Neural progenitor cell (in vitro differentiated cells): Measurements from ENCODE around the gene MRAS.

Source experiments
- EZH2 ChIP-seq: fragments of 200-600 bp; sonication (generic); IDR thresholded peaks from 2 replicates; pipeline ENCODE4 v1.6.1; 2017; ENCODE audit warnings: antibody characterized with exemption, mild to moderate bottlenecking, moderate library complexity
- EZH2phosphoT487 ChIP-seq: fragments of 200-600 bp; sonication (generic); IDR thresholded peaks from 2 replicates; pipeline ENCODE4 v1.6.1; 2017; ENCODE audit warnings: antibody characterized with exemption
- TF ChIP-seq, protein P1 (sequence below): fragments of 200-600 bp; sonication (generic); IDR thresholded peaks from 2 replicates; pipeline ENCODE4 v1.5.1; 2017; ENCODE audit warnings: antibody characterized with exemption, mild to moderate bottlenecking

DNA sequence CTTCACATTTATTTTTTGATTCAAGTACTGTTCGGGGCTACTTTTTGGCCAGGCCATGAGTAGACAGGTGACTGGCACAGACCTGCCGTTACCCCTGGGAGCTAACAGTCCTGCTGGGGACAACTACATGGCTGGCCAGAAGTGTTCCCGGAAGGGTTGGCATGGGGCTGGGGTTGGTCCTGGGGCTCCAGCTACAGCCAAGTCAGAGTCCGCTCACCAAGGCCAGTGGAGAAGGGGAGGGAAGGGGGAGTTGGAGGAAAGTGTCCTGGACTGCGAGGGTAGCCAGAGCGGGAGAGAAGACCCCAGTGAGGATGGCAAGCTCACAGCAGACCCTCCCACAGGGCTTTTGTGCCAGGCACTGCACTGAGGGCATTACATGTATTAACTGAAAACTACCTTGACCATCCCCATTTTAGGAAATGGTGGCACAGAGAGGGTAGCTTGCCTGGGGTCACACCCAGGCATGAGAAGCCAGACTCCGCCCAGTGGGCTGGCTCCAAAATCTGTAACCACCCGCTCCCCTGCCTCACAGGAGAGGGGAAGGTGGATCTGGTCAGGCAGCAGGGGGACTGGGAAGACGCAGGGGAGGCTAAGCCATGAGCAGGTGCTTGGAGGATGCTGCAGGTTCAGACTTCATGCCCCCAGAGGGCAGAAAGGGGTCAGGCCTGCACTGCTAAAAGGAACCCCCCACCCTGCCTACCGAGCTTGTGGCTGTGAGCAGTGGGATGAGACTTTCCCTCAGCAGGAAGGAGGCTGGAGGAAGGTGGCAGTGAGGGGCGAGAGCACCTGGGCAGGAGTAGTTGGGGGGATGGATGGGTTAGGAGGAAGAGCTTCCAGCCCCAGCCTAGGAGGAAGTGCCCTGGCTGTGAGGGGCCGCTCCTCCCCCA, 47.7 kb downstream of the MRAS start:
- no peak for TF ChIP-seq EZH2
- TF ChIP-seq, protein P1, sequence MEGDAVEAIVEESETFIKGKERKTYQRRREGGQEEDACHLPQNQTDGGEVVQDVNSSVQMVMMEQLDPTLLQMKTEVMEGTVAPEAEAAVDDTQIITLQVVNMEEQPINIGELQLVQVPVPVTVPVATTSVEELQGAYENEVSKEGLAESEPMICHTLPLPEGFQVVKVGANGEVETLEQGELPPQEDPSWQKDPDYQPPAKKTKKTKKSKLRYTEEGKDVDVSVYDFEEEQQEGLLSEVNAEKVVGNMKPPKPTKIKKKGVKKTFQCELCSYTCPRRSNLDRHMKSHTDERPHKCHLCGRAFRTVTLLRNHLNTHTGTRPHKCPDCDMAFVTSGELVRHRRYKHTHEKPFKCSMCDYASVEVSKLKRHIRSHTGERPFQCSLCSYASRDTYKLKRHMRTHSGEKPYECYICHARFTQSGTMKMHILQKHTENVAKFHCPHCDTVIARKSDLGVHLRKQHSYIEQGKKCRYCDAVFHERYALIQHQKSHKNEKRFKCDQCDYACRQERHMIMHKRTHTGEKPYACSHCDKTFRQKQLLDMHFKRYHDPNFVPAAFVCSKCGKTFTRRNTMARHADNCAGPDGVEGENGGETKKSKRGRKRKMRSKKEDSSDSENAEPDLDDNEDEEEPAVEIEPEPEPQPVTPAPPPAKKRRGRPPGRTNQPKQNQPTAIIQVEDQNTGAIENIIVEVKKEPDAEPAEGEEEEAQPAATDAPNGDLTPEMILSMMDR: no peak
- TF ChIP-seq EZH2phosphoT487: no peak
